K562 (cell line): Measurements from ENCODE around the gene FAM222A. TPM values are rescaled to one million over a fixed set of nuclear protein-coding genes. Genes with fewer than 3 reads are reported as not detected.

ENCODE experiments used
- ATAC-seq: fragments of 200-7000 bp; cut with Tn5 transposase; 3 replicates; pipeline ENCODE4 v1.9.1; 2020; ENCODE audit warnings: moderate library complexity
- BruUV-seq: library from RNA; stranded (reverse); fragments of 400-500 nt; replicated peaks from 2 replicates; lab custom pipeline; 2021; lab: Mats Ljungman, UMichigan
- CTCF ChIA-PET: fragments of 300-600 bp; formaldehyde crosslinking; extraction: SDS; loops from one replicate; lab custom pipeline; 2021; ENCODE audit warnings: low intra/inter-chr PET ratio; lab: Yijun Ruan, JAX
- POLR2A ChIA-PET: fragments of 300-600, 350-650 bp; sonication (Branson Sonifier 250); formaldehyde crosslinking; extraction: SDS; loops from one replicate; lab custom pipeline; 2021; ENCODE audit warnings: antibody characterized with exemption, inconsistent platforms; lab: Yijun Ruan, JAX
- DNase-seq, 4 experiments: peaks; one replicate each; pipeline versions ENCODE4 v3.0.0 to v3.0.0-alpha.2; 2011 to 2018; ENCODE audit warnings: low spot score in 3 of 4, mixed read lengths in 3 of 4; ENCODE audit errors: extremely low read depth in 1 of 4
- FAIRE-seq: peaks from 2 replicates; lab custom pipeline; 2011; peaks lifted over from hg19 to GRCh38; lab: Jason Lieb, UNC
- H2AFZ ChIP-seq: 2 replicates; pipeline ENCODE4 v1.6.0; 2011; ENCODE audit warnings: low read depth, low read length, control low read depth, inconsistent platforms
- H3K27ac ChIP-seq: fragments of 200-600 bp; 3 replicates; pipeline ENCODE4 v1.8.0; 2011; ENCODE audit warnings: low read depth, mild to moderate bottlenecking, control low read depth, inconsistent platforms, low read length, moderate library complexity, mixed read lengths; ENCODE audit errors: extremely low read depth
- H3K27me3 ChIP-seq, 2 experiments: fragments of 300-600 bp in 1 of 2; 2 replicates in 1 of 2; 3 replicates in 1 of 2; pipeline versions ENCODE4 v1.6.0 to v1.8.0; 2011; ENCODE audit warnings: inconsistent platforms in 2 of 2, low read length in 2 of 2, mild to moderate bottlenecking in 1 of 2, mixed read lengths in 1 of 2, moderate library complexity in 1 of 2; ENCODE audit not compliant: control insufficient read depth in 2 of 2, insufficient read depth in 2 of 2
- H3K36me3 ChIP-seq: fragments of 300-600 bp; 3 replicates; pipeline ENCODE4 v1.8.0; 2011; ENCODE audit warnings: mild to moderate bottlenecking, low read length, inconsistent platforms; ENCODE audit not compliant: control insufficient read depth, insufficient read depth
- H3K4me1 ChIP-seq, 2 experiments: fragments of 200-600 bp in 1 of 2; replicated peaks in 1 of 2; 2 replicates in 1 of 2; 3 replicates in 1 of 2; pipeline versions ENCODE4 v1.5.1 to v1.8.0; 2011; ENCODE audit warnings: inconsistent platforms in 2 of 2, low read length in 2 of 2, mild to moderate bottlenecking in 1 of 2, mixed read lengths in 1 of 2, moderate library complexity in 1 of 2; ENCODE audit not compliant: control insufficient read depth in 2 of 2, insufficient read depth in 2 of 2
- H3K4me2 ChIP-seq: 2 replicates; pipeline ENCODE4 v1.6.1; 2011; ENCODE audit warnings: low read length, control low read depth, inconsistent platforms, mixed read lengths; ENCODE audit not compliant: insufficient read depth
- H3K4me3 ChIP-seq: fragments of 200-600 bp; sonication (generic), shearing (Covaris generic); 2 replicates; pipeline ENCODE4 v1.5.1; 2016; ENCODE audit warnings: control low read depth, inconsistent platforms
- H3K79me2 ChIP-seq: fragments of 200-600 bp; 3 replicates; pipeline ENCODE4 v1.8.0; 2011; ENCODE audit warnings: low read length, inconsistent platforms; ENCODE audit not compliant: control insufficient read depth, insufficient read depth
- H3K9ac ChIP-seq, 2 experiments: 2 replicates each; pipeline versions ENCODE4 v1.6.0 to v1.6.1; 2011; ENCODE audit warnings: low read depth in 2 of 2, low read length in 2 of 2, control low read depth in 1 of 2, inconsistent platforms in 1 of 2, mild to moderate bottlenecking in 1 of 2, mixed read lengths in 1 of 2; ENCODE audit not compliant: insufficient read depth in 1 of 2
- H3K9me1 ChIP-seq: one replicate; pipeline ENCODE4 v1.6.0; 2011; ENCODE audit warnings: inconsistent platforms, mild to moderate bottlenecking, low read length, moderate library complexity; ENCODE audit not compliant: control insufficient read depth, insufficient read depth
- H3K9me3 ChIP-seq: replicated peaks from 2 replicates; pipeline ENCODE4 v1.5.1; 2011; ENCODE audit warnings: low read depth, low read length, inconsistent platforms; ENCODE audit not compliant: control insufficient read depth, insufficient read depth
- H4K20me1 ChIP-seq: replicated peaks from 2 replicates; pipeline ENCODE4 v1.6.1; 2011; ENCODE audit warnings: low read length, inconsistent platforms, mixed read lengths; ENCODE audit not compliant: control insufficient read depth, insufficient read depth
- CREM ChIP-seq: IDR thresholded peaks from 2 replicates; pipeline ENCODE4 v1.6.1; 2014; ENCODE audit warnings: antibody characterized with exemption, low read depth
- GTF3C2 ChIP-seq: IDR thresholded peaks from 3 replicates; pipeline ENCODE4 v1.6.1; 2011; ENCODE audit warnings: borderline replicate concordance, mild to moderate bottlenecking, moderate library complexity; ENCODE audit not compliant: insufficient read length; ENCODE audit errors: extremely low read depth
- RBM25 ChIP-seq: fragments of 200-400 bp; formaldehyde crosslinking; IDR thresholded peaks from 2 replicates; pipeline ENCODE4 v1.6.1; 2018; ENCODE audit warnings: low read length, low read depth, moderate library complexity; ENCODE audit not compliant: severe bottlenecking
- ZFP36 ChIP-seq: fragments of 150-350 bp; IDR thresholded peaks from 2 replicates; pipeline ENCODE4 v1.6.1; 2018; ENCODE audit warnings: low read length, low read depth; ENCODE audit not compliant: partially characterized antibody
- ZNF436 ChIP-seq: fragments of 250-450, 450-650 bp; sonication (Bioruptor Pico); formaldehyde crosslinking; IDR thresholded peaks from 2 replicates; pipeline ENCODE4 v1.7.0; 2020; ENCODE audit warnings: mild to moderate bottlenecking
- ZNF717 ChIP-seq: fragments of 250-450 bp; sonication (Bioruptor Pico); IDR thresholded peaks from 2 replicates; pipeline ENCODE4 v1.5.0; 2021
- WGBS: fragments of 100-300 bp; shearing (Covaris generic); methylation state at CpG from one replicate; pipeline ENCODE4 v1.1.6; 2016; ENCODE audit warnings: low coverage, mixed read lengths; ENCODE audit not compliant: insufficient coverage; ENCODE audit errors: missing lambda C conversion rate; 5-methylcytosine and 5-hydroxymethylcytosine counted together
- in situ Hi-C: fragments of 300-500 bp; cut with MboI; formaldehyde crosslinking; loops from 4 replicates; pipeline ENCODE4 v1.15.0; 2018; ENCODE audit warnings: inconsistent platforms, mixed read lengths
- intact Hi-C: fragments of 100-400 bp; cut with micrococcal nuclease; formaldehyde crosslinking; loops from 2 replicates; pipeline ENCODE4 v1.14.2; 2022
- polyA plus RNA-seq, 8 experiments: library from polyadenylated mRNA; depleted of rRNA in 4 of 8; stranded (reverse) in 5 of 8; unstranded in 3 of 8; fragments of >200 nt; fragmentation: Nextera tagmentation in 2 of 8; fragmentation: Illumina TruSeq in 1 of 8; extraction: Ambion mirVana in 2 of 8; extraction: Trizol in 1 of 8; gene quantifications; 2 replicates each; pipeline versions ENCODE4 v1.2.1 to v1.2.3, GENCODE V29; 2011 to 2014; ENCODE audit warnings: inconsistent platforms in 1 of 8, missing spikeins in 1 of 8
- total RNA-seq, 7 experiments: library from RNA; depleted of rRNA in 6 of 7; stranded (reverse); fragments of >200 nt in 6 of 7; fragmentation: Illumina TruSeq in 2 of 7; extraction: Trizol in 2 of 7; gene quantifications; 2 replicates each; pipeline versions ENCODE4 v1.2.1 to v1.2.3, GENCODE V29; 2011 to 2021; ENCODE audit warnings: low replicate concordance in 1 of 7

Gene FAM222A
- total and polyA plus RNA-seq, 9 of the 15 experiments (the other 6 are each of a cell fraction or from before 2014, with no cell fraction given): 0.03 to 0.36 (median 0.12) TPM; not detected in 1

GRCh38 chr12:109720857-109721189 is 7.2 kb downstream of the FAM222A start:
- Histone ChIP-seq H3K4me1 (peaks cover 2 to 20% of the 10 kb centered on the region in 2 experiments; a peak in 4 of 5 replicates), H3K36me3 (no peaks in the 10 kb centered on the region), H2AFZ (no peak overlapping the region), H3K79me2 (no peaks in the 10 kb centered on the region), H4K20me1 (peaks cover 35% of the 10 kb centered on the region), H3K9ac (no peak overlapping the region), H3K4me2 (no peak overlapping the region), H3K27me3 (peaks cover 18 to 58% of the 10 kb centered on the region in 2 experiments), H3K4me3 (no peak overlapping the region), H3K27ac (no peak overlapping the region), H3K9me3 (no peaks in the 10 kb centered on the region), H3K9me1 (no peaks in the 10 kb centered on the region)
- ATAC-seq (no peak), FAIRE-seq (no peak), DNase-seq (no peak)
- BruUV-seq: no TSS peak
- in situ Hi-C loops: no loop called here
- TF ChIP-seq ZNF436: peak; percentile 66
- peak; percentile 84 for TF ChIP-seq RBM25
- peak; percentile 21 for TF ChIP-seq GTF3C2
- TF ChIP-seq CREM: no peak
- peak; percentile 98 for TF ChIP-seq ZFP36
- TF ChIP-seq ZNF717 (CRISPR knock-in tag): no peak
- ChIA-PET CTCF (no interaction called here), POLR2A (interaction anchor here (0.6 kb wide), 1 partner anchor 63 kb away, joined by 3 read pairs; no protein-coding TSS in a partner anchor)
- intact Hi-C loops: no loop called here
- 0% methylated on average over 1 of the region's 1 CpG for WGBS
